ENCODE data around the gene LPCAT2.

Gene LPCAT2

GRCh38 chr16:55540221-55540620 lies 31.3 kb downstream of the LPCAT2 start:
- in situ Hi-C loops (cut with MboI; ENCODE audit: low sequenced_read_pairs) = no loop called here

- in situ Hi-C loops (cut with MboI; ENCODE audit: low sequenced_read_pairs) = no loop called here
Observed at GRCh38 chr16:55542459-55543082, 33.7 kb downstream of the LPCAT2 start.

- in situ Hi-C loops (cut with MboI; ENCODE audit: low sequenced_read_pairs) = no loop called here
Observed at GRCh38 chr16:55543472-55543871, 34.6 kb downstream of the LPCAT2 start.

GRCh38 chr16:55552621-55553020 lies 43.7 kb downstream of the LPCAT2 start:
- in situ Hi-C loops (cut with MboI; ENCODE audit: low sequenced_read_pairs) = no loop called here

GRCh38 chr16:55555436-55555835 lies 46.6 kb downstream of the LPCAT2 start:
- in situ Hi-C loops (cut with MboI; ENCODE audit: low sequenced_read_pairs) = no loop called here

- in situ Hi-C loops (cut with MboI; ENCODE audit: low sequenced_read_pairs) = no loop called here
Observed at GRCh38 chr16:55557186-55557585, 48.3 kb downstream of the LPCAT2 start.

- in situ Hi-C loops (cut with MboI; ENCODE audit: low sequenced_read_pairs) = no loop called here
Observed at GRCh38 chr16:55559233-55559632, 50.4 kb downstream of the LPCAT2 start.

GRCh38 chr16:55559933-55560516 lies 51.2 kb downstream of the LPCAT2 start:
- in situ Hi-C loops (cut with MboI; ENCODE audit: low sequenced_read_pairs) = no loop called here

- in situ Hi-C loops (cut with MboI; ENCODE audit: low sequenced_read_pairs) = no loop called here
Observed at GRCh38 chr16:55561319-55561848, 52.5 kb downstream of the LPCAT2 start.

- in situ Hi-C loops (cut with MboI; ENCODE audit: low sequenced_read_pairs) = no loop called here
Observed at GRCh38 chr16:55562936-55563335, 54.1 kb downstream of the LPCAT2 start.

- in situ Hi-C loops (cut with MboI; ENCODE audit: low sequenced_read_pairs) = no loop called here
Observed at GRCh38 chr16:55563797-55564196, 54.9 kb downstream of the LPCAT2 start.

GRCh38 chr16:55565086-55565485 lies 56.2 kb downstream of the LPCAT2 start:
- in situ Hi-C loops (cut with MboI; ENCODE audit: low sequenced_read_pairs) = no loop called here

- in situ Hi-C loops (cut with MboI; ENCODE audit: low sequenced_read_pairs) = no loop called here
Observed at GRCh38 chr16:55566432-55567175, 57.7 kb downstream of the LPCAT2 start, which contains the start of gene CAPNS2. CAPNS2 (plus strand) TSS chr16:55566684; CDS start chr16:55566757, 73 bp downstream.

- in situ Hi-C loops (cut with MboI; ENCODE audit: low sequenced_read_pairs) = no loop called here
Observed at GRCh38 chr16:55567382-55567781, 58.5 kb downstream of the LPCAT2 start.

- in situ Hi-C loops (cut with MboI; ENCODE audit: low sequenced_read_pairs) = no loop called here
Observed at GRCh38 chr16:55568207-55568606, 59.3 kb downstream of the LPCAT2 start.

- in situ Hi-C loops (cut with MboI; ENCODE audit: low sequenced_read_pairs) = no loop called here
Observed at GRCh38 chr16:55569025-55569424, 60.2 kb downstream of the LPCAT2 start.

- in situ Hi-C loops (cut with MboI; ENCODE audit: low sequenced_read_pairs) = no loop called here
Observed at GRCh38 chr16:55570159-55570558, 61.3 kb downstream of the LPCAT2 start.

GRCh38 chr16:55571191-55571897 lies 62.5 kb downstream of the LPCAT2 start:
- in situ Hi-C loops (cut with MboI; ENCODE audit: low sequenced_read_pairs) = no loop called here

GRCh38 chr16:55572439-55572838 lies 63.6 kb downstream of the LPCAT2 start:
- in situ Hi-C loops (cut with MboI; ENCODE audit: low sequenced_read_pairs) = no loop called here

GRCh38 chr16:55574811-55575210 lies 65.9 kb downstream of the LPCAT2 start:
- in situ Hi-C loops (cut with MboI; ENCODE audit: low sequenced_read_pairs) = no loop called here

- in situ Hi-C loops (cut with MboI; ENCODE audit: low sequenced_read_pairs) = no loop called here
Observed at GRCh38 chr16:55575496-55575895, 66.6 kb downstream of the LPCAT2 start.
